Progenitor cell of endocrine pancreas (in vitro differentiated cells): ENCODE results near the gene ATP10B. TPM values are rescaled to one million over a fixed set of nuclear protein-coding genes. Genes with fewer than 3 reads are reported as not detected.

Experiments
- DNase-seq: peaks from one replicate; pipeline ENCODE4 v3.0.0; 2021; ENCODE audit warnings: low spot score; ENCODE audit not compliant: unreplicated experiment
- H3K27ac Mint-ChIP-seq: 2 replicates; pipeline ENCODE4 v1.8.0; 2021; ENCODE audit warnings: mild to moderate bottlenecking, moderate library complexity, mixed read lengths
- H3K27me3 Mint-ChIP-seq: 2 replicates; pipeline ENCODE4 v1.8.0; 2021; ENCODE audit warnings: mixed read lengths
- H3K36me3 Mint-ChIP-seq: 2 replicates; pipeline ENCODE4 v1.8.0; 2022; ENCODE audit warnings: mixed read lengths; ENCODE audit not compliant: insufficient read depth
- H3K4me1 Mint-ChIP-seq: 2 replicates; pipeline ENCODE4 v1.8.0; 2021; ENCODE audit warnings: low read depth, mixed read lengths
- H3K4me3 Mint-ChIP-seq: 2 replicates; pipeline ENCODE4 v1.8.0; 2021; ENCODE audit warnings: low read depth, mild to moderate bottlenecking, moderate library complexity, mixed read lengths
- H3K9me3 Mint-ChIP-seq: 2 replicates; pipeline ENCODE4 v1.8.0; 2021; ENCODE audit warnings: low read depth, mixed read lengths
- CTCF ChIP-seq: fragments of 200-600 bp; sonication (generic); IDR thresholded peaks from one replicate; pipeline ENCODE4 v1.5.0; 2021; ENCODE audit warnings: antibody characterized with exemption, mild to moderate bottlenecking; ENCODE audit not compliant: unreplicated experiment
- total RNA-seq: library from RNA; stranded (reverse); gene quantifications from 2 replicates; pipeline ENCODE4 v1.2.1, GENCODE V29; 2021

The ATP10B gene
- total RNA-seq, 1 donor from 2014 or later: 1.7 TPM

- Mint-ChIP-seq H3K4me3 (no peak overlapping the region), H3K36me3 (no peaks in the 10 kb centered on the region), H3K4me1 (no peaks in the 10 kb centered on the region), H3K27me3 (no peaks in the 10 kb centered on the region), H3K9me3 (no peaks in the 10 kb centered on the region), H3K27ac (no peak overlapping the region)
- DNase-seq: no peak
- no peak for TF ChIP-seq CTCF
Measured at GRCh38 chr5:160793530-160793899, 58.5 kb downstream of the ATP10B start.

- no peak overlapping the region for H3K27ac Mint-ChIP-seq
- no peaks in the 10 kb centered on the region for H3K9me3 Mint-ChIP-seq
- no peak overlapping the region for H3K4me3 Mint-ChIP-seq
- TF ChIP-seq CTCF: no peak
- DNase-seq: no peak
- no peaks in the 10 kb centered on the region for H3K27me3 Mint-ChIP-seq
- no peaks in the 10 kb centered on the region for H3K4me1 Mint-ChIP-seq
- H3K36me3 Mint-ChIP-seq: no peaks in the 10 kb centered on the region
Measured at GRCh38 chr5:160792732-160793529, 59.1 kb downstream of the ATP10B start.

- Mint-ChIP-seq H3K4me1 (peaks cover under 1% of the 10 kb centered on the region), H3K4me3 (no peak overlapping the region), H3K27ac (no peak overlapping the region), H3K9me3 (no peaks in the 10 kb centered on the region), H3K36me3 (no peaks in the 10 kb centered on the region), H3K27me3 (no peaks in the 10 kb centered on the region)
- no peak for TF ChIP-seq CTCF
- DNase-seq: no peak
Measured at GRCh38 chr5:160792281-160792680, 59.7 kb downstream of the ATP10B start.

GRCh38 chr5:160789219-160789859, 62.7 kb downstream of the ATP10B start:
- no peak for TF ChIP-seq CTCF
- Mint-ChIP-seq H3K27me3 (no peaks in the 10 kb centered on the region), H3K9me3 (no peaks in the 10 kb centered on the region), H3K4me1 (peaks cover 2% of the 10 kb centered on the region), H3K36me3 (no peaks in the 10 kb centered on the region), H3K27ac (no peak overlapping the region), H3K4me3 (no peak overlapping the region)
- no peak for DNase-seq

- peaks cover 2% of the 10 kb centered on the region for H3K4me1 Mint-ChIP-seq
- no peaks in the 10 kb centered on the region for H3K27me3 Mint-ChIP-seq
- no peak overlapping the region for H3K4me3 Mint-ChIP-seq
- no peaks in the 10 kb centered on the region for H3K36me3 Mint-ChIP-seq
- H3K9me3 Mint-ChIP-seq: no peaks in the 10 kb centered on the region
- TF ChIP-seq CTCF: no peak
- no peak for DNase-seq
- no peak overlapping the region for H3K27ac Mint-ChIP-seq
Measured at GRCh38 chr5:160788102-160788660, 63.8 kb downstream of the ATP10B start.
